ENCODE measurements around the gene HSD17B12.

GRCh38 chr11:43903969-43904368 lies 223.4 kb downstream of the HSD17B12 start:
- TF ChIP-seq REST (IDR thresholded peaks at IDR 0.05; ENCODE audit: insufficient read depth in 1 of 2, low read depth in 2 of 2, low read length in 1 of 2): no peak
- TF ChIP-seq CTCF (IDR thresholded peaks at IDR 0.05): no peak
- TF ChIP-seq POLR2AphosphoS5 (IDR thresholded peaks at IDR 0.05; ENCODE audit: low read depth, low read length): no peak
- no peak for TF ChIP-seq SIN3A (IDR thresholded peaks at IDR 0.05; ENCODE audit: borderline replicate concordance, insufficient read depth, low read depth, low read length)
- TF ChIP-seq TCF7L2 (IDR thresholded peaks at IDR 0.05; ENCODE audit: low read depth, low read length): no peak

All from Panc1 (cell line).